ENCODE results near the gene EPHB4. TPM values are rescaled to one million over a fixed set of nuclear protein-coding genes. Genes with fewer than 3 reads are reported as not detected.
"Not testable (repeated sequence)": the region's sequence is repeated elsewhere in the genome, so short reads cannot be mapped to it uniquely, and the experiment has no call there.

EPHB4 gene
- polyA plus RNA-seq, 1 donor from 2014 or later, result not detected

DNA sequence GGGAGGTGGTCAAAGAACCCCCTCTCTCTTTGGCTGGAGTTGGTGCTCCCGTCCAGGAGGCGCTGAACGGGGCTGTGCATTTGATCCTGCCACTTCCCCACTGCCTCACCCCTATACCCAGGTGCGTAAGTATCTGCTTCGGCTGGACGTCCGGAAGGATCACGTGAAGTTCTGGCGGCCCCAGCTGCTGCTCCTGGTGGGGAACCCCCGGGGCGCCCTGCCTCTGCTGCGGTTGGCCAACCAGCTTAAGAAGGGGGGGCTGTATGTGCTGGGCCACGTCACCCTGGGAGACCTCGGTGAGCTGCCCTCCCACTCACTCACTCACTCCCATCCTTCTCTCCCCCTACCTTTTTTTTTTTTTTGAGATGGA is 34.3 kb upstream of the EPHB4 start:
- Mint-ChIP-seq H3K27ac (no peak overlapping the region), H3K27me3 (no peaks in the 10 kb centered on the region), H3K9me3 (no peaks in the 10 kb centered on the region), H3K4me1 (peaks cover 0 to 4% (median 0%) of the 10 kb centered on the region in 3 donors), H3K4me3 (no peak overlapping the region), H3K36me3 (no peaks in the 10 kb centered on the region)

DNA sequence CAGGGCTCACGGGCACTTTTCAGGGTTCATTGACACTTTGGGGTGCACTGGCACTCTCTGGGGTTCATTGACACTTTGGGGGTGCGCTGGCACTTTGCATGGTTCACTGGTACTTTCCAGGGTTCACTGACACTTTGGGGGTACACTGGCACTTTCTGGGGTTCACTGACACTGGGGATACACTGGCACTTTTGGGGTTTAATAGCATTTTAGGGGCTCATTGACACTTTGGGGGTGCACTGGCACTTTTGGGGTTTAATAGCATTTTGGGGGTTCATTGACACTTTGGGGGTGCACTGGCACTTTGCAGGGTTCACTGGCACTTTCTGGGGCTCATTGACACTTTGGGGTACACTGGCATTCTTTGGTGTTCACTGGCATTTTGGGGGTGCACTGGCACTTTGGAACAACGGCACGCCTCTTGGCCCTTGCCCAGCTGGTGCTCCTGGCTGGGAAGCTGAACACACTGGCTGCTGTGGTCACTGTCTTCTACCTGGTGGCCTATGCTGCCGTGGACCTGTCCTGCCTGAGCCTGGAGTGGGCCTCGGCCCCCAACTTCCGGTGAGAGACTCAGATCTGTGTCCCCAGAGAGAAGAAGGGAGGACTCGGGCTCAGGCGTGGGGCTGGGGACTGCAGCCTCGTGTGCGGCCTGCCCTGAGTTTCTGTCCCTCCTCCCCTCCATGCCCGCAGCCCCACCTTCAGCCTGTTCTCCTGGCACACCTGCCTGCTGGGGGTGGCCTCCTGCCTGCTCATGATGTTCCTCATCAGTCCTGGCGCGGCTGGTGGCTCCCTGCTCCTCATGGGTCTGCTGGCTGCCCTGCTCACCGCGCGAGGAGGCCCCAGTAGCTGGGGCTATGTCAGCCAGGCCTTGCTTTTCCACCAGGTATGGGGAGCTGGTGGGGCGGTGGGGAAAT is 33.6 kb upstream of the EPHB4 start:
- Mint-ChIP-seq H3K4me1 (peaks cover 0 to 4% (median 0%) of the 10 kb centered on the region in 3 donors), H3K9me3 (no peaks in the 10 kb centered on the region), H3K4me3 (no peak overlapping the region), H3K36me3 (no peaks in the 10 kb centered on the region), H3K27ac (no peak overlapping the region), H3K27me3 (no peaks in the 10 kb centered on the region)

- Mint-ChIP-seq H3K27me3 (no peaks in the 10 kb centered on the region), H3K4me3 (peak overlapping the region in 1 of 4 donors; percentile 33), H3K4me1 (peaks cover 2 to 5% (median 4%) of the 10 kb centered on the region in 3 donors), H3K9me3 (no peaks in the 10 kb centered on the region), H3K27ac (peak overlapping the region in 1 of 3 donors; percentile 58), H3K36me3 (no peaks in the 10 kb centered on the region)
Measured at GRCh38 chr7:100859856-100860255, 32.5 kb upstream of the EPHB4 start.

DNA sequence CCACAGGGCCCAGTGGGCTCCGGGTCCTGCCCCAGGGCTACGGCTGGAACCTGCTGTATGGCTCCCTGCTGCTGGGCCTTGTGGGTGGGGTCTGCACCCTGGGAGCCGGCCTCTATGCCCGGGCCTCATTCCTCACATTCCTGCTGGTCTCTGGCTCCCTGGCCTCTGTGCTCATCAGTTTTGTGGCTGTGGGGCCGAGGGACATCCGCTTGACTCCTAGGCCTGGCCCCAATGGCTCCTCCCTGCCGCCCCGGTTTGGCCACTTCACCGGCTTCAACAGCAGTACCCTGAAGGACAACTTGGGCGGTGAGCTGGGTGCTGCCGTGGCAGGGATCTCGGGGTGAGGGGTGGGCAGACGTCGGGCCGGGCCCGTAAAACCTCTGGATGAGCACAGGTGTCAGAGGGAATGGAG is 29.6 kb upstream of the EPHB4 start:
- Mint-ChIP-seq H3K27me3 (no peaks in the 10 kb centered on the region), H3K4me3 (peak overlapping the region in 1 of 4 donors; percentile 40), H3K36me3 (no peaks in the 10 kb centered on the region), H3K4me1 (peaks cover 4 to 9% (median 6%) of the 10 kb centered on the region in 3 donors), H3K27ac (no peak overlapping the region), H3K9me3 (no peaks in the 10 kb centered on the region)

DNA sequence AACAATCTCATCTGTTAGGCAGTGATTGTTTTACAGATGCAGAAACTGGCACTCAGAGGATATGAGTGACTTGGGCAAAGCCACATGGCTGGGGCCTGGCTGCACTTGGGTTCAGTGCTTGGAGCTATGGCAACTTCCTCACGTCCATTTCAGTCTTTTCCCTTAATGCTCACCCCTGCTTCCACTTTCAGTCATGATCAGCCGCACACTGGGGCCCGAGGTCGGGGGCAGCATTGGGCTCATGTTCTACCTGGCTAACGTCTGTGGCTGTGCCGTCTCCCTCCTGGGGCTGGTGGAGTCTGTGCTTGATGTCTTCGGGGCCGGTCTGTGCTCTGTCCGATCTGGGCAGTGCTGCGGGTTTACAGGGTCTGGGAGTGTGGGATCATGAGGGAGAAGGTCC is 28.2 kb upstream of the EPHB4 start:
- H3K27me3 Mint-ChIP-seq, result no peaks in the 10 kb centered on the region
- H3K4me3 Mint-ChIP-seq, result peak overlapping the region in 1 of 4 donors; percentile 33
- H3K27ac Mint-ChIP-seq, result peak overlapping the region in 1 of 3 donors; percentile 93
- H3K9me3 Mint-ChIP-seq, result no peaks in the 10 kb centered on the region
- H3K36me3 Mint-ChIP-seq, result no peaks in the 10 kb centered on the region
- H3K4me1 Mint-ChIP-seq, result peaks cover 4 to 11% (median 10%) of the 10 kb centered on the region in 3 donors

GRCh38 chr7:100854899-100855298 is 27.6 kb upstream of the EPHB4 start:
- not testable (repeated sequence) for H3K36me3 Mint-ChIP-seq, H3K27me3 Mint-ChIP-seq, H3K27ac Mint-ChIP-seq, H3K4me3 Mint-ChIP-seq, H3K9me3 Mint-ChIP-seq
- peaks cover 4 to 10% (median 10%) of the 10 kb centered on the region in 3 donors for H3K4me1 Mint-ChIP-seq

DNA sequence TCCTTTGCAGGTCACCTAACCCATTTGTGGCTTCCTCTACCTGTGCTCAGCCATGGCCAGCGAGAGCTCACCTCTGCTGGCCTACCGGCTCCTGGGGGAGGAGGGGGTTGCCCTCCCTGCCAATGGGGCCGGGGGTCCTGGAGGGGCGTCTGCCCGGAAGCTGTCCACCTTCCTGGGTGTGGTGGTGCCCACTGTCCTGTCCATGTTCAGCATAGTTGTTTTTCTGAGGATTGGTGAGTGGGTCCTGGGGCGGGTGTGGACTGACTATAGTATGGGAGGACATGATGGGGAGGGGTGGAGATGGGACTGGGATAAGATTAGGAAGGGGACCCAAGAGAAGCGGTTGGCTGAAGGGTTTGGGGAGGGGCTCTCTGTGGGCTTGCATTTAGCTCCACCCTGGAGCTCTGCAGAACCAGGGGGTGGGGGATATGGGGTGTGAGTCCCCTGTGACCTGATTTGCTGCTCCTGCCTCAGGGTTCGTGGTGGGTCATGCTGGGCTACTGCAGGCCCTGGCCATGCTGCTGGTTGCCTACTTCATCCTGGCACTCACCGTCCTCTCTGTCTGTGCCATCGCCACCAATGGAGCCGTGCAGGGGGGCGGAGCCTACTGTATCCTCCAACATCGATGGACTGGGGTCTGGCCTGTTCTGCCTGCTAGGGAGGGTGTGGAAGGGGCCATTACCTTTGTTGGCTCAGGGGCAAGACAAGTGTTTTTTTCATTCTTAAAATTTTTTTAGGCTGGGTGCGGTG is 27.0 kb upstream of the EPHB4 start:
- Mint-ChIP-seq H3K27me3 (no peaks in the 10 kb centered on the region), H3K36me3 (no peaks in the 10 kb centered on the region), H3K27ac (peak overlapping the region in 1 of 3 donors; percentile 59), H3K4me3 (peak overlapping the region in 2 of 4 donors; percentile 85 to 96), H3K4me1 (peaks cover 4 to 10% (median 7%) of the 10 kb centered on the region in 3 donors), H3K9me3 (no peaks in the 10 kb centered on the region)

DNA sequence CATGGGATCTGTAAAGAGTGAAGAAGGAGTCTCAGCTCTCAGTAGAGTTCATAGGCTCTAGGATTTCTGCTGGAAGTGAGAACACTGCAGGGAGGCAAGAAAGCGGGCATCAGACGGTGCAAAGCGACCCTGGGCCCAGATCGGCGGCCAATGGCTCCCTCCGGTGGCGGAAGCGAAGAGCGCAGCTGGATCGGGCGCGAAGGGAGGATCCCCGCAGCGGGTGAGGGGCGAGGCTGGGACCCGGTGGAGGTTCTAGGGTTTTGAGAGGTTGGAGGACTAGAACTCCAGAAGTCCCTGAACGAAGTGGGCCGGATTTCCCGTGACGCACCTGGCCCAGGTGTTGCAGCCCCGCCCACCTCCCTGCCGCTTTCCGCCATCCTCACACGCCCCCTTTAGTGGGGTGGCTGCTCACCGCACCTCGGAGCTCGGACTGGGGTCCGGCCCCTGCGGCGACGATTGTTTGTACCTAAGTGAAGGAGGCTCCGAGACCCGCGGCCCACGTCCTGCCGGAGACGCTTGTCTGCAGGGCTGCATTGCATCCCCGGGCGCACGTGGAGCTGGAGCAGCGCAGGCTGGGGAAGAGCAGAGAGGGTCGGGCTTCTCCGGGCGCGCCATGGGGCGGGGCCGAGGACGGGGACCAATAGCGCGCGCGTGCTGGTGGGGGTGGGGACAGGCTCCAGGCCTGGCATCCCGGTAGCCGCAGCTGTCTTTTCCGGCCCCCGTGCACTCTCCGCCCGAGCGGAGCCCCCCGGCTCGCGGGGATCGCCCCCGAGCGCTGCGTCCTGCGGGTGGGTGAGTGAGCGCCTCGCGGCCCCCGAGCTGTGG is 24.9 kb upstream of the EPHB4 start, which contains the start of gene SLC12A9:
TSS of gene SLC12A9 (plus strand) at position 666 of the 825 bp plus-strand sequence. CDS start 1,485 bp downstream, outside the sequence.
- H3K4me3 Mint-ChIP-seq, result peak within 1 kb of the TSS; percentile 85 to 98 (median 92)
- H3K36me3 Mint-ChIP-seq, result no peaks in the 10 kb centered on the region
- H3K27me3 Mint-ChIP-seq, result no peaks in the 10 kb centered on the region

DNA sequence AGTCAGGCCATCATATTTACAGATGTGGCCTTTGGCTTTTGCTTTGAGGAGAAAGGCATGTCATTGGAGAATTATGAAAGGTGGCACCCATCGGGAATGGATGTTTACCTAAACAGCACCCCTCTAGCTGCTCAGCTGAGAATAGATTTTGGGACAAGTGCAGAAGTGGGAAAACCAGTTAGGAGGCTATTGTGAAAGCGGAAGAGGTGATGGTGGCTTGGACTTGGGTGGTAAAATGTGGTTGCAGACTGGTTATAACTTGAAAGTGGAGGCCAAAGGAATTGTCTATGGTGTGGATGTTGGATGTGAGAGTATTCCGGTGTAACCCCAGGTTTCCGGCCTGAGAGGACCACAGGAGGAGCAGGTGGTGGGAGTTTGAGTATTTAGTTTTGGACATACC is 20.0 kb upstream of the EPHB4 start:
- Mint-ChIP-seq H3K27me3 (no peaks in the 10 kb centered on the region), H3K4me3 (peak overlapping the region in 1 of 4 donors; percentile 22), H3K27ac (peak overlapping the region in 1 of 3 donors; percentile 33), H3K36me3 (peaks cover 1% of the 10 kb centered on the region), H3K9me3 (no peaks in the 10 kb centered on the region), H3K4me1 (peaks cover 3 to 5% (median 4%) of the 10 kb centered on the region in 3 donors)

More for the DNA sequence above, 24.9 kb upstream of the EPHB4 start, which contains the start of gene SLC12A9:
- peak within 1 kb of the TSS; percentile 79 to 93 (median 92) for H3K27ac Mint-ChIP-seq
- no peaks in the 10 kb centered on the region for H3K9me3 Mint-ChIP-seq
- H3K4me1 Mint-ChIP-seq, result peaks cover 4 to 10% (median 7%) of the 10 kb centered on the region in 3 donors

GRCh38 chr7:100840470-100841100 is 13.3 kb upstream of the EPHB4 start:
- peak overlapping the region in 1 of 3 donors; percentile 32 for H3K27ac Mint-ChIP-seq
- H3K4me3 Mint-ChIP-seq, result peak overlapping the region in 1 of 4 donors; percentile 2
- no peaks in the 10 kb centered on the region for H3K36me3 Mint-ChIP-seq
- peaks cover 3 to 8% (median 4%) of the 10 kb centered on the region in 3 donors for H3K4me1 Mint-ChIP-seq
- no peaks in the 10 kb centered on the region for H3K27me3 Mint-ChIP-seq
- H3K9me3 Mint-ChIP-seq, result peaks cover 0 to 1% (median 0%) of the 10 kb centered on the region in 3 donors

DNA sequence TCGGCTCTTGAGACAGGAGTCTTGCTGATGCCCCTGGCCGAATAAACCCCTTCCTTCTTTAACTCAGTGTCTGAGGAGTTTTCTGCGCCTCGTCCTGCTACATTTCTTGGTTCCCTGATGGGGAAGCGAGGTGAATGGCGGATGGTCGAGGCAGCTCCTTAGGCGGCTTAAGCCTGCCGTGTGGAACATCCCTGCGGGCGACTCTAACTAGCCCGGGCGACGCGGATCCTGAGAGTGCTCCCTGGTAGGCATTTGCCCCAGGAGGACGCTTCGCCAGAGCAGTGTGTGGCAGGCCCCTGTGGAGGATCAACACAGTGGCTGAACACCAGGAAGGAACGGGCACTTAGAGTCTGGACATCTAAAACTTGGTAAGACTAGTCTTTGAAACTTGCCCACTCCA is 12.0 kb upstream of the EPHB4 start:
- H3K27me3 Mint-ChIP-seq, result no peaks in the 10 kb centered on the region
- H3K36me3 Mint-ChIP-seq, result no peaks in the 10 kb centered on the region
- H3K27ac Mint-ChIP-seq, result no peak overlapping the region
- peak overlapping the region in 2 of 4 donors; percentile 25 to 45 for H3K4me3 Mint-ChIP-seq
- peaks cover 3 to 8% (median 4%) of the 10 kb centered on the region in 3 donors for H3K4me1 Mint-ChIP-seq
- H3K9me3 Mint-ChIP-seq, result peaks cover 0 to 1% (median 0%) of the 10 kb centered on the region in 3 donors

GRCh38 chr7:100837099-100837836 is 9.9 kb upstream of the EPHB4 start:
- peaks cover 0 to 1% (median 0%) of the 10 kb centered on the region in 3 donors for H3K9me3 Mint-ChIP-seq
- H3K4me3 Mint-ChIP-seq, result peak overlapping the region; percentile 83 to 97 (median 90)
- no peaks in the 10 kb centered on the region for H3K27me3 Mint-ChIP-seq
- H3K27ac Mint-ChIP-seq, result peak overlapping the region; percentile 62 to 92 (median 86)
- H3K36me3 Mint-ChIP-seq, result no peaks in the 10 kb centered on the region
- H3K4me1 Mint-ChIP-seq, result peaks cover 3 to 8% (median 4%) of the 10 kb centered on the region in 3 donors

GRCh38 chr7:100836812-100837098 is 9.4 kb upstream of the EPHB4 start:
- H3K27me3 Mint-ChIP-seq, result peaks cover 1% of the 10 kb centered on the region
- H3K9me3 Mint-ChIP-seq, result peaks cover 0 to 1% (median 0%) of the 10 kb centered on the region in 3 donors
- no peak overlapping the region for H3K27ac Mint-ChIP-seq
- H3K4me1 Mint-ChIP-seq, result peaks cover 3 to 8% (median 4%) of the 10 kb centered on the region in 3 donors
- H3K36me3 Mint-ChIP-seq, result no peaks in the 10 kb centered on the region
- H3K4me3 Mint-ChIP-seq, result peak overlapping the region; percentile 83 to 97 (median 90)

Measured in IgD-negative memory B cell (primary cell).